HL-60 (cell line): ENCODE measurements around the gene PSENEN.

Source experiments
- DNase-seq, 2 experiments: peaks; one replicate each; pipeline ENCODE4 v3.0.0-alpha.2; 2010 to 2020; ENCODE audit warnings: low read depth in 1 of 2, low spot score in 1 of 2
- H3K27ac ChIP-seq: fragments of 250-450 bp; sonication (Bioruptor Pico); replicated peaks from 2 replicates; pipeline ENCODE4 v1.5.1; 2020; ENCODE audit warnings: mild to moderate bottlenecking, moderate library complexity
- H3K27me3 ChIP-seq: fragments of 250-450 bp; sonication (Bioruptor Pico); 2 replicates; pipeline ENCODE4 v1.5.1; 2021; ENCODE audit warnings: mild to moderate bottlenecking, moderate library complexity; ENCODE audit not compliant: insufficient read depth, poor library complexity, severe bottlenecking
- H3K4me3 ChIP-seq: replicated peaks from 2 replicates; pipeline ENCODE4 v1.5.1; 2011; ENCODE audit warnings: mild to moderate bottlenecking, control low read depth, low read length; ENCODE audit not compliant: insufficient read depth
- CTCF ChIP-seq: IDR thresholded peaks from one replicate; pipeline ENCODE4 v1.5.1; 2011; ENCODE audit warnings: low read length, control low read depth, inconsistent platforms; ENCODE audit not compliant: insufficient read depth
- GABPA ChIP-seq: IDR thresholded peaks from 2 replicates; pipeline ENCODE4 v1.6.1; 2012; ENCODE audit warnings: low read depth
- POLR2AphosphoS5 ChIP-seq: IDR thresholded peaks from 2 replicates; pipeline ENCODE4 v1.6.1; 2012; ENCODE audit warnings: low read depth
- REST ChIP-seq: IDR thresholded peaks from 2 replicates; pipeline ENCODE4 v1.6.1; 2012; ENCODE audit warnings: low read depth; ENCODE audit not compliant: insufficient replicate concordance
- SPI1 ChIP-seq: IDR thresholded peaks from 2 replicates; pipeline ENCODE4 v1.6.1; 2012; ENCODE audit warnings: low read depth, mild to moderate bottlenecking, borderline replicate concordance

The PSENEN gene

GRCh38 chr19:35727053-35727955, 18.1 kb upstream of the PSENEN start:
- H3K27ac ChIP-seq, result no peak overlapping the region
- TF ChIP-seq GABPA, result no peak
- no peak for TF ChIP-seq POLR2AphosphoS5
- no peak for TF ChIP-seq REST
- no peak for TF ChIP-seq CTCF
- no peak for TF ChIP-seq SPI1

GRCh38 chr19:35727956-35728706, 17.3 kb upstream of the PSENEN start:
- H3K4me3 ChIP-seq, result no peak overlapping the region
- H3K27me3 ChIP-seq, result no peaks in the 10 kb centered on the region
- DNase-seq, result no peak
- TF ChIP-seq POLR2AphosphoS5 (no peak), REST (no peak), SPI1 (no peak), GABPA (no peak), CTCF (no peak)
- H3K27ac ChIP-seq, result no peak overlapping the region

More at GRCh38 chr19:35727053-35727955, 18.1 kb upstream of the PSENEN start:
- Histone ChIP-seq H3K27me3 (no peaks in the 10 kb centered on the region), H3K4me3 (no peak overlapping the region)
- no peak for DNase-seq

- H3K27me3 ChIP-seq, result no peaks in the 10 kb centered on the region
- no peak overlapping the region for H3K4me3 ChIP-seq
- no peak for TF ChIP-seq SPI1
- no peak for TF ChIP-seq CTCF
- TF ChIP-seq REST, result no peak
- no peak for TF ChIP-seq GABPA
- no peak for TF ChIP-seq POLR2AphosphoS5
- DNase-seq, result no peak
- H3K27ac ChIP-seq, result no peak overlapping the region
Measured at GRCh38 chr19:35729021-35729420, 16.4 kb upstream of the PSENEN start.
